NCI-H748 treated with DMSO at 0.1 percent for 48 hours (cell line): ENCODE measurements around the gene TMED5.
"Not testable (repeated sequence)": the region's sequence is repeated elsewhere in the genome, so short reads cannot be mapped to it uniquely, and the experiment has no call there.

Experiments used
- DNase-seq: peaks from one replicate; lab custom pipeline; 2025; lab: John Stamatoyannopoulos, UW

Gene TMED5

DNA sequence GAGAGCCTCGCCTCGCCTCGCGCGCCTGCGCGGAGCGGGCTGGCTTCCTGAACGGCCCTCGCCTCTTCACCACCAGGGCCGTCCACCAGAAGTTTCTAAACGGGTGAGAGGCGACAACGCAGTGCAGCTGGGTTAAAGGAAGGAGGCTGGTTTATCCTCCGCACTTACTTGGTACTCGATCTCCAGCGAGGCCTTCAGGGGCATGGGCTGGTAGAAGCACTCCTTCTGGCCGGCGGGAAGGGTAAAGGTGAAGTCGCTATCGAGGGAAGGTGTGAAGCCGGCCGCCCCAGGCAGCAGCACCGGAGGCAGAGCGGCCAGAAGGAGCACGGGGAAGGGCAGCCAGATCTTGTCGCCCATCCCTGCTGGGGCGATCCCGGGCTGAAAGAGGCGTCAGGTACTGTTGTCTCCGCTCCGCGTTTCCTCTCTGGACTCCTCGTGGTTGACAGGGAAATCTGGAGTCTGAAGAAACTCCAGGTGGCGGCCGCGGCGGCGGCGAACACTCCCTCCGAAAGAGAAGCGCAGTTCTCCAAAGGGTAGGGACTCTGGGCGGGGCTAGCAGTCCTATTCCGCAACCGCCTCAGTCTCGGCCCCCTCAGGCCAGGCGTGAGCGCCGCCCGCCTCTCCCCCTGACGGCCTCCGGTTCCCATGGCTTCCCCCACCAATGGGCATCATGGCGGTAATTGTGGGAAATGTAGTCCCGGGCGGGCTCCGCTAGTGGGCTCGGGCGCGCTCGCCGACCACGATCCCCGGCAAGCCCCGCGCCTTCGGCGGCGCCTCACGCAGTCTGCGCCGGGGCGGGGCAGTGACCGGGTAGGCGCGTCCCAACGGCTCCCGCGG lies at the start of gene TMED5:
TMED5 (minus strand) TSS at position 528 of the 837 bp plus-strand sequence; CDS start at position 357, 171 bp downstream.
- peak; percentile 83 for DNase-seq

DNA sequence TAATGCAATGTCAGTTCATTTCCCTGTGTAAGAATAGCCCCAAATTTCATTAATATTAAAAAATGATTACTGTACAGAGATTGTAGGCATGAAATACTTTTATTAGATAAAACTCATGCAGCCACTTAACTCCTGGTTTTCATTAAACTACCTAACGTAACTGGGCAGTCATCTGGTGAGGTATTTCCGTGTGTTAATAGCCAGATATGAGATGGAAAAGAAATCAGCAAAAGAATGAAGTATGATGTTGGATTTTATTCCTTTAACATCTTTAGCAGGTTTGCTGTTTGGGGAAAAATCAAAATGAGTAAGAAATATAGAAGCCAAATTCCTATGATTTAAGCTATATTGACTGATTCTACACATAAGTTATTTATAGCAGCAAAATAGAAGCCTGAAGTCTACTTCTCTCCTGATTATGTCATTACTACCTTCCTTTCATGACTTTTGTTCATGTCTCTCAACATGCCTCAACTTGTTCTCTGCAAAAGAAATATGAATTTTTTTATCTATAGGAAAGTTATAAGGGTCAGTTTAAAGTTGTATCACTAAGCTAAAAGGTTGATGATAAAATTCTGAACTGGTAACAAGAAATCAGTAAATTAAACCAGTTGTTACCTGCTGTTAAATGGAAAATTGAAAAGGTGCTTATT lies 42.9 kb upstream of the TMED5 start:
- DNase-seq, result no peak

DNA sequence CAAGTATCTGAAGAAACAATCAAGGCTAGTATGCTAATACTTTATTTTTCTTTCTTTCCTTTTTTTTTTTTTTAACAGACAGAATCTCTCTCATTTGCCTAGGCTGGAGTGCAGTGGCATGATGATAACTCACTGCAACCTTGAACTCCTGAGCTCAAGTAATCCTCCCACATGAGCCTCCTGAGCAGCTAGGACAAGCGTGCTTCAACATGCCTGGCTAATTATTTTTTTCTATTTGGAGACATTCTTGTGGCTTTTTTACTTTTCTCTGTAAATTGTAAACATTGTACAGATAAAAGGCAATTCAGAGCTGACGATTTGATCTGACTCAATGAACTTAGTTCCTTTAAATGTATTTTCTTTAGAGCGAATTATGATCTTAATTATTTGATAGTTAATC lies 41.7 kb upstream of the TMED5 start:
- DNase-seq, result no peak

- DNase-seq, result not testable (repeated sequence)
Measured at GRCh38 chr1:93220716-93221115, 40.5 kb upstream of the TMED5 start.

GRCh38 chr1:93219443-93219842 lies 39.2 kb upstream of the TMED5 start:
- no peak for DNase-seq

GRCh38 chr1:93215322-93215721 lies 35.1 kb upstream of the TMED5 start:
- DNase-seq, result no peak

- DNase-seq, result no peak
Measured at GRCh38 chr1:93207211-93207610, 27.0 kb upstream of the TMED5 start.

DNA sequence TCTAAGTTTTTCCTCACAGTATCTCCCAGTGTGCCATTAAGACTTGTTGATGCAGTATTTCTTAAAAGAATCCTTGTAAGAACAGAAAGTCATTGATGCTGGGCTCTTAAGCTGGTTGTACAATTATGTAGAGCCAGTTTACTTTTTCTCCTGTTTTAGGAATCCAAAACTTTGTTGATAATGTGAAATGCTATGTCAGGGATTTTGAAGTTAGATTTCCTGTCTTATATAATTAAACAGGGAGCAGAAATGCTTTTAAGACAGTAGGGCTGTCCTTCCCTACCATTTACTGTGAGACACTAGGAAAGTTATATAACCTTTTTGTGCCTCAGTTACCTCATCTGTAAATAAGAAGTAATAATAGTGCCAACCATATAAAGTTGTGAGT lies 26.3 kb upstream of the TMED5 start:
- DNase-seq, result no peak

- no peak for DNase-seq
Measured at GRCh38 chr1:93205892-93206566, 25.8 kb upstream of the TMED5 start.

- no peak for DNase-seq
Measured at GRCh38 chr1:93200714-93201113, 20.5 kb upstream of the TMED5 start.

- DNase-seq, result no peak
Measured at GRCh38 chr1:93200086-93200620, 19.9 kb upstream of the TMED5 start.

- DNase-seq, result no peak
Measured at GRCh38 chr1:93199150-93199549, 18.9 kb upstream of the TMED5 start.

GRCh38 chr1:93196591-93196990 lies 16.4 kb upstream of the TMED5 start:
- DNase-seq, result no peak

DNA sequence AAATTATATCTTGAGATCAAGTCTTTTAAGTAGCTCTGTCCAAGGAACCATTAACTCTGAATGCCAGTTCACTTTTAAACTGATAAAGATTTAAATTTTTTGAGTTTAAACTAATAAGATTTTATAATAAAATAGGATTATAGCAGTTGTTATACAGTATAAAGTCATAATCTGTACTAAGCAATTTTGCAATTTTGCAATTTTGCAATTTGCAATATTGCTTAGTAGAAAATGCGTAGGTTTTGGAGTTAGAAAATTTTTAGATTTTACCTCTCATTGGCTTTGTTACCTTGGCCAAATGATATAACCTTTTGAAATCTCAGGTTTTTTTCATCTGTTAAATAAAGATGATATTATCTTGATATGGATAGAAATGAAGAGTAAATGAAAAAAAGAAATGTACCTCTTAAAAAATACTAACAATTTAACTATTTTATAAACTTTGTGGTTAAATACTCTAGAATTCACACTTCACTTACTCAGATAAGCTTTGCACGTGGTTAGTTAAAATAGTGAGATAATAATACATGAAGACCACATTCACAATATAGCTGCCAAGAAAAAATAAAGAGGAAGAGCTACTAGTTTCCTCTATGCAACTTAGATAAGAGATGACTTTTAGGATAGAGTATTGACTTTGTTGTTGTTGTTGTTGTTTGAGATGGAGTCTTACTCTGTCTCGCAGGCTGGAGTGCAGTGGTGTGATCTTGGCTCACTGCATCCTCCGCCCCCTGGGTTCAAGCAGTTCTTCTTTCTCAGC lies 14.2 kb upstream of the TMED5 start:
- DNase-seq, result no peak

DNA sequence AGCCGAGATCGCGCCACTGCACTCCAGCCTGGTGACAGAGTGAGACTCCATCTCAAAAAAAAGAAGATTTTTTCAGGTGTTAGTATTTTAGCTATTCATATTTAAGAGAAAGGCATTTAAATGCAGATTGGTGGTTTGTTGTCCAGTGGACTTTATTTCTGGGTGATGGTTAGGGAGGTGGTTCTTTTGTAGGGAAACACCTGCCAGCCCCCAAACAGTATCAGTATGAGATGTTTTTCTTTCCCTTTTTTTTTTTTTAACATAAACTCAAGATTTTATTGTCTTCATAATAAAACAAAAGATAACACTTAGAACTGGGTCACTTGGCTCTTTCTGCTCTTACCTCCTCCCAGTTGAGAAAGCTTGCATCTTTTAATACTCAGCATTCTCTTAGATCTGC lies 10.2 kb upstream of the TMED5 start:
- no peak for DNase-seq

DNA sequence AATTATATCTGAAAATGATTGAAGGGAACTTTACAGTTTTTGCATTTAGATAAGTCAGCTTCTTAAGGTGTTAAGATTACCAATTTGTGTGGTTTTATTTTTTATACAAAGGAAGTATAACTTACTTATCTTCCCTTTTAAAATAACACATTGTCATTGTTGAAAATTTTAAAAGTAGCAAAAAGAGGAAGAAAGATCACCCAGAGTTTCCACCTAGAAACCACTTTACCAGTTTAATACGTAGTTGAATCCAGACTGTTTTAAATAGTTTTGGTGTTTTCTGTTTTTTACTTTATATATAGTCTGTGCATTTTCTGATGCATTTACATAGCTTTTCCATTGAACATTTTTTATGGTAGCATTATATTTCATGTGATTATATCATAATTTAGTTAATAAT lies 6.5 kb upstream of the TMED5 start:
- no peak for DNase-seq

DNA sequence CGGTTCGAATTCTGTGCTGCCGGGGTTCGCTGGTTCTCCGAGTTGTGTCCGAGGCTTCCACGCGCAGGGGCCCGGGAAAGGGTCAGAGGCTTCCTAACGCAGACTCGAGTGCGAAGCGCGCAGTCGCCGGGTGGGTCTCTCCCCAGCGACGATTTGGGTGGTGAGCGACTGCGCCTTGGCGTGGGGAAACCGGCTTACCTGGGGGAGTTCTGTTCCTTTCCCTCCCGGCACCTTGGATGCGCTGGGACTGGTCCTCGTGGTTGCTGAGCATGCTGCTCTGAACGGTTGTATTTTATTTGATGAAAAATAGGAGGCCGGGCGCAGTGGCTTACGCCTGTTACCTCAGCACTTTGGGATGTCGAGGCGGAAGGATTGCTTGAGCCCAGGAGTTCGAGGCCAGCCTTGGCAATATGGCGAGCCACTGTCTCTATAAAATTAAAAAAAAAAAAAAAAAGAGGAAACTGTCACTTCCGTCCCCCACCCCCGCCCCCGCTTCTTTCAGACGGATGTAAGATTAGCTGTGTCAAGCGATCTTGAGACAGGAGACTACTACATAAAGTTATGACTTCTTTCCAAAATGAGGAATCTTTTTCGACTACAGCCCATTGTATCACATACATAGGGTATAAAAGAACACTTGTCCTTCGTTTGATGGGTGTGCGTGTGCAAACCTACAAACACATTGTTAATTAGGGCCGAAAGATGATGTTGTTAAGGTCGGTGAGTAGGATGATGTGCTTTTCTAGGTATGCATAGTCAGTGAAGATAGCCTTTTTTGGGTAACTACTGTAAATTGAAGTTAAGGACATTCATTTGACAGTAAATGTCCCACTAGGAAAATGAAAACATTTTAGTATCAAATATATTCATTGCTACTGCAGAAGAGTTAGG lies 755 bp upstream of the TMED5 start, which contains the start of gene CCDC18:
CCDC18 (plus strand) TSS at position 2 of the 891 bp plus-strand sequence. CDS start 2,638 bp downstream, outside the sequence.
- DNase-seq, result no peak

DNA sequence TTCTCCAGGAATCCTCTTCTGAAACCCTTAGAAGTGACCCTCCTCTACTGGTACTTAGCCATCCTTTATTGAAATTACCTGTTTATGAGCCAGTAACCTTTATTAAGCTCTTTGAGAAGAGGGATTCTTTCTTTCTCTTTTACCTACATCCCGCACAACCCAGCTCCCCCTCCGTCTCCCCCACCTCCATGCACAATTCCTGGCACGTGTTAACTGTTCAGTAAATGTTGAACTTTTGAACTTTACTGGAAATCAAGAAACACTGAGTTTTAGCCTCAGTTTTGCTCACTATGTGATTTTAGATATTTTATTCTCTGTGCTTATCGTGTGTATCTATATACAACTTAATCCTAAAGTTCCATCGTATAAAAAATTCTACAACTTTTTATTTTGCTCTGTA lies 1.8 kb downstream of the TMED5 start:
- no peak for DNase-seq

DNA sequence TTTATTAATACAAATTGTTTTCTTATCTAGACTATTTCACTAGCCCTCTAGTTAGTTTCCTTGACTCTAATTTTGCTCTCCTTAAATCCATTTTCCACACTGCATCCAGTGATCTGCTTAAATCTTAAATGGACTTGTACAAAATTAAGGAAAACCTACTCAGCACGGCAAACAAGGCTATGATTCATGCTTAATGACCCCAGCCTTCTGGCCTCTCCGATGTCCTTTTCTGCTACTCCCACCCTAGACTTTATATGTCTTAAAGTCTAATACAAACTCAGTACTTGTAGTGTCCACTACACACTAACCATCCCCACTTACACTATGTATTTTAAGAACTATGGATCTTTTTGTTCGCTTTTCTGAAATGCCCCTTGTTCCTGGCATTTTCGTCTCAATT lies 2.2 kb downstream of the TMED5 start:
- no peak for DNase-seq

GRCh38 chr1:93174638-93175037 lies 5.6 kb downstream of the TMED5 start:
- DNase-seq, result not testable (repeated sequence)

DNA sequence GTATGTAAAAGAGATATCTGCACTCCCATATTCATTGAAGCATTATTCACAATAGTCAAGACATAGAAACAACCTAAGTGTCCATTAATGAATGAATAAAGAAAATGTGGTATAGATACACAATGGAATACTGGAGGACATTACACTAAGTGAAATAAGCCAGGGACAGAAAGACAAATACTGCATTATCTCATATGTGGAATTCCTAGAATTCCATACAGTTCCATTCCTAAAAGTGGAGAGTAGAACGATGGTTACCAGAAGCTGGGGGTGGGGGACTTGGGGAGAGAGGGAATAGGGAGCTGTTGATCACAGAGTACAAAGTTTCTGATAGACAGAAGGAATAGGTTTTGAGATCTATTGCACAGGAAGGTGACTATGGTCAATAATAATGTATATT lies 7.4 kb downstream of the TMED5 start:
- no peak for DNase-seq
